ENCODE data around the gene IL23R. TPM values are rescaled to one million over a fixed set of nuclear protein-coding genes. Genes with fewer than 3 reads are reported as not detected.

IL23R gene
- total and polyA plus RNA-seq, 2 of the 13 experiments (the other 11 are each of a cell fraction or from before 2014, with no cell fraction given): not detected

DNA sequence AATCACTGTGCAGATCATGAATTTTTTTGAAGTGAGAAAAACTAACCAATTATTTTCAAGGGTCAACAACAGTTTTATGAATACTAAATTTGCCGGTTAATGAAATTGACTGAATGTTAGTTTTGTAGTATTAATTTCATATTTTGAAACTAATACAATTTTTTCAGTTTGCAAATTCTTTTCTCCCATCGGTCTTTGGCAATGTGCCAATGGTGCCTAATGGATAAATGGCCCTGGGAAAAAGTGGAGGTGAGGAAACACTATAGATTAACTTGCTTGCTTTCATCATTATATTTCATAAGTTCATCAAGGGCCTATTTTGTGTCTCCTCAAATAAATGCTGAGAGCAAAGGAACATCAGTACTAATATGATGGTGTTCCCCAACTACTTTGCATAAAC, 35.6 kb upstream of the IL23R start:
- in situ Hi-C loops (cut with HindIII; ENCODE audit: extremely low pct_ligation_motif_present, low pct_unique_long_range_greater_than_20kb): no loop called here
- Histone ChIP-seq H3K9ac (ENCODE audit: insufficient read depth, low read depth, low read length) (no peak overlapping the region), H3K36me3 (replicated peaks in 1 of 2; ENCODE audit: control insufficient read depth in 1 of 2, insufficient read depth in 2 of 2, low read length in 2 of 2) (no peaks in the 10 kb centered on the region), H4K20me1 (ENCODE audit: insufficient read depth, low read length) (no peaks in the 10 kb centered on the region), H3K27me3 (ENCODE audit: control insufficient read depth in 1 of 2, insufficient read depth in 2 of 2, low read length in 2 of 2) (no peaks in the 10 kb centered on the region), H3K27ac (ENCODE audit: extremely low read length, insufficient read depth, low read length) (no peak overlapping the region), H3K4me3 (replicated peaks in 1 of 3; ENCODE audit: insufficient read depth in 1 of 3, low read depth in 2 of 3, low read length in 3 of 3) (no peak overlapping the region), H3K4me2 (ENCODE audit: low read depth, low read length) (no peak overlapping the region), H2AFZ (ENCODE audit: low read length) (no peak overlapping the region), H3K4me1 (ENCODE audit: insufficient read depth, low read length) (no peaks in the 10 kb centered on the region), H3K79me2 (ENCODE audit: insufficient read depth, low read length) (no peaks in the 10 kb centered on the region), H3K9me3 (ENCODE audit: low read length) (no peaks in the 10 kb centered on the region)
- no TSS peak for BruUV-seq (replicated peaks)
- POLR2A ChIA-PET: no interaction called here
- 50% methylated on average over 2 of the region's 2 CpGs for WGBS (ENCODE audit: low lambda C conversion rate)
- no peak for ATAC-seq
- no peak for DNase-seq (ENCODE audit: low spot score)
- no peak for FAIRE-seq
- CTCF ChIA-PET (ENCODE audit: low intra/inter-chr PET ratio, low total read pairs): no interaction called here
- intact Hi-C loops (cut with micrococcal nuclease; ENCODE audit: unreplicated experiment): no loop called here
- TF ChIP-seq KLF13 (CRISPR knock-in tag; IDR thresholded peaks at IDR 0.05) (no peak), RFX5 (IDR thresholded peaks at IDR 0.05; ENCODE audit: low read depth, low read length) (no peak), ZNF589 (CRISPR knock-in tag; conservative IDR thresholded peaks at IDR 0.05) (no peak), CHCHD3 (CRISPR knock-in tag; IDR thresholded peaks at IDR 0.05) (no peak), AGO2 (optimal IDR thresholded peaks at IDR 0.05; ENCODE audit: low read depth, low read length) (no peak), ZNF101 (CRISPR knock-in tag; IDR thresholded peaks at IDR 0.05; ENCODE audit: borderline replicate concordance, low read depth) (no peak), POLR2AphosphoS2 (IDR thresholded peaks at IDR 0.05; ENCODE audit: low read depth, low read length) (no peak)
- TF ChIP-seq, protein P1, sequence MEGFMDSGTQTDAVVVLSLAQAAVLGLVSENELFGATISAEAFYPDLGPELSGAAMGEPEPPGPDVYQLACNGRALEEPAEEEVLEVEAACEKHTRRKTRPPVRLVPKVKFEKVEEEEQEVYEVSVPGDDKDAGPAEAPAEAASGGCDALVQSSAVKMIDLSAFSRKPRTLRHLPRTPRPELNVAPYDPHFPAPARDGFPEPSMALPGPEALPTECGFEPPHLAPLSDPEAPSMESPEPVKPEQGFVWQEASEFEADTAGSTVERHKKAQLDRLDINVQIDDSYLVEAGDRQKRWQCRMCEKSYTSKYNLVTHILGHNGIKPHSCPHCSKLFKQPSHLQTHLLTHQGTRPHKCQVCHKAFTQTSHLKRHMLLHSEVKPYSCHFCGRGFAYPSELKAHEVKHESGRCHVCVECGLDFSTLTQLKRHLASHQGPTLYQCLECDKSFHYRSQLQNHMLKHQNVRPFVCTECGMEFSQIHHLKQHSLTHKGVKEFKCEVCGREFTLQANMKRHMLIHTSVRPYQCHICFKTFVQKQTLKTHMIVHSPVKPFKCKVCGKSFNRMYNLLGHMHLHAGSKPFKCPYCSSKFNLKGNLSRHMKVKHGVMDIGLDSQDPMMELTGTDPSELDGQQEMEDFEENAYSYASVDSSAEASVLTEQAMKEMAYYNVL (CRISPR knock-in tag; IDR thresholded peaks at IDR 0.05; ENCODE audit: borderline replicate concordance): no peak
- TF ChIP-seq, protein P2, sequence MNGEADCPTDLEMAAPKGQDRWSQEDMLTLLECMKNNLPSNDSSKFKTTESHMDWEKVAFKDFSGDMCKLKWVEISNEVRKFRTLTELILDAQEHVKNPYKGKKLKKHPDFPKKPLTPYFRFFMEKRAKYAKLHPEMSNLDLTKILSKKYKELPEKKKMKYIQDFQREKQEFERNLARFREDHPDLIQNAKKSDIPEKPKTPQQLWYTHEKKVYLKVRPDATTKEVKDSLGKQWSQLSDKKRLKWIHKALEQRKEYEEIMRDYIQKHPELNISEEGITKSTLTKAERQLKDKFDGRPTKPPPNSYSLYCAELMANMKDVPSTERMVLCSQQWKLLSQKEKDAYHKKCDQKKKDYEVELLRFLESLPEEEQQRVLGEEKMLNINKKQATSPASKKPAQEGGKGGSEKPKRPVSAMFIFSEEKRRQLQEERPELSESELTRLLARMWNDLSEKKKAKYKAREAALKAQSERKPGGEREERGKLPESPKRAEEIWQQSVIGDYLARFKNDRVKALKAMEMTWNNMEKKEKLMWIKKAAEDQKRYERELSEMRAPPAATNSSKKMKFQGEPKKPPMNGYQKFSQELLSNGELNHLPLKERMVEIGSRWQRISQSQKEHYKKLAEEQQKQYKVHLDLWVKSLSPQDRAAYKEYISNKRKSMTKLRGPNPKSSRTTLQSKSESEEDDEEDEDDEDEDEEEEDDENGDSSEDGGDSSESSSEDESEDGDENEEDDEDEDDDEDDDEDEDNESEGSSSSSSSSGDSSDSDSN (CRISPR knock-in tag; IDR thresholded peaks at IDR 0.05): no peak
- TF ChIP-seq, protein P3, sequence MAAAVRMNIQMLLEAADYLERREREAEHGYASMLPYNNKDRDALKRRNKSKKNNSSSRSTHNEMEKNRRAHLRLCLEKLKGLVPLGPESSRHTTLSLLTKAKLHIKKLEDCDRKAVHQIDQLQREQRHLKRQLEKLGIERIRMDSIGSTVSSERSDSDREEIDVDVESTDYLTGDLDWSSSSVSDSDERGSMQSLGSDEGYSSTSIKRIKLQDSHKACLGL (CRISPR knock-in tag; IDR thresholded peaks at IDR 0.05): no peak
- TF ChIP-seq, protein P4, sequence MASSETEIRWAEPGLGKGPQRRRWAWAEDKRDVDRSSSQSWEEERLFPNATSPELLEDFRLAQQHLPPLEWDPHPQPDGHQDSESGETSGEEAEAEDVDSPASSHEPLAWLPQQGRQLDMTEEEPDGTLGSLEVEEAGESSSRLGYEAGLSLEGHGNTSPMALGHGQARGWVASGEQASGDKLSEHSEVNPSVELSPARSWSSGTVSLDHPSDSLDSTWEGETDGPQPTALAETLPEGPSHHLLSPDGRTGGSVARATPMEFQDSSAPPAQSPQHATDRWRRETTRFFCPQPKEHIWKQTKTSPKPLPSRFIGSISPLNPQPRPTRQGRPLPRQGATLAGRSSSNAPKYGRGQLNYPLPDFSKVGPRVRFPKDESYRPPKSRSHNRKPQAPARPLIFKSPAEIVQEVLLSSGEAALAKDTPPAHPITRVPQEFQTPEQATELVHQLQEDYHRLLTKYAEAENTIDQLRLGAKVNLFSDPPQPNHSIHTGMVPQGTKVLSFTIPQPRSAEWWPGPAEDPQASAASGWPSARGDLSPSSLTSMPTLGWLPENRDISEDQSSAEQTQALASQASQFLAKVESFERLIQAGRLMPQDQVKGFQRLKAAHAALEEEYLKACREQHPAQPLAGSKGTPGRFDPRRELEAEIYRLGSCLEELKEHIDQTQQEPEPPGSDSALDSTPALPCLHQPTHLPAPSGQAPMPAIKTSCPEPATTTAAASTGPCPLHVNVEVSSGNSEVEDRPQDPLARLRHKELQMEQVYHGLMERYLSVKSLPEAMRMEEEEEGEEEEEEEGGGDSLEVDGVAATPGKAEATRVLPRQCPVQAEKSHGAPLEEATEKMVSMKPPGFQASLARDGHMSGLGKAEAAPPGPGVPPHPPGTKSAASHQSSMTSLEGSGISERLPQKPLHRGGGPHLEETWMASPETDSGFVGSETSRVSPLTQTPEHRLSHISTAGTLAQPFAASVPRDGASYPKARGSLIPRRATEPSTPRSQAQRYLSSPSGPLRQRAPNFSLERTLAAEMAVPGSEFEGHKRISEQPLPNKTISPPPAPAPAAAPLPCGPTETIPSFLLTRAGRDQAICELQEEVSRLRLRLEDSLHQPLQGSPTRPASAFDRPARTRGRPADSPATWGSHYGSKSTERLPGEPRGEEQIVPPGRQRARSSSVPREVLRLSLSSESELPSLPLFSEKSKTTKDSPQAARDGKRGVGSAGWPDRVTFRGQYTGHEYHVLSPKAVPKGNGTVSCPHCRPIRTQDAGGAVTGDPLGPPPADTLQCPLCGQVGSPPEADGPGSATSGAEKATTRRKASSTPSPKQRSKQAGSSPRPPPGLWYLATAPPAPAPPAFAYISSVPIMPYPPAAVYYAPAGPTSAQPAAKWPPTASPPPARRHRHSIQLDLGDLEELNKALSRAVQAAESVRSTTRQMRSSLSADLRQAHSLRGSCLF (CRISPR knock-in tag; IDR thresholded peaks at IDR 0.05; ENCODE audit: borderline replicate concordance): no peak
